Left forelimb (tissue), 1 donor: ENCODE data around the gene CYP11A1.
A peak's percentile ranks its signal among the peaks of the same experiment; 100 is the strongest.

Experiments
- DNase-seq: peaks from one replicate; pipeline ENCODE4 v3.0.0-alpha.2; 2018; ENCODE audit warnings: low spot score

Gene CYP11A1

GRCh38 chr15:74367296-74367854 is at the start of gene CYP11A1:
Gene CYP11A1, minus strand, starts transcription at chr15:74367646. Its CDS starts 61 bp downstream, at chr15:74367585.
- DNase-seq, result peak; percentile 47

- no peak for DNase-seq
Measured at GRCh38 chr15:74417225-74417624, 49.8 kb upstream of the CYP11A1 start.

DNA sequence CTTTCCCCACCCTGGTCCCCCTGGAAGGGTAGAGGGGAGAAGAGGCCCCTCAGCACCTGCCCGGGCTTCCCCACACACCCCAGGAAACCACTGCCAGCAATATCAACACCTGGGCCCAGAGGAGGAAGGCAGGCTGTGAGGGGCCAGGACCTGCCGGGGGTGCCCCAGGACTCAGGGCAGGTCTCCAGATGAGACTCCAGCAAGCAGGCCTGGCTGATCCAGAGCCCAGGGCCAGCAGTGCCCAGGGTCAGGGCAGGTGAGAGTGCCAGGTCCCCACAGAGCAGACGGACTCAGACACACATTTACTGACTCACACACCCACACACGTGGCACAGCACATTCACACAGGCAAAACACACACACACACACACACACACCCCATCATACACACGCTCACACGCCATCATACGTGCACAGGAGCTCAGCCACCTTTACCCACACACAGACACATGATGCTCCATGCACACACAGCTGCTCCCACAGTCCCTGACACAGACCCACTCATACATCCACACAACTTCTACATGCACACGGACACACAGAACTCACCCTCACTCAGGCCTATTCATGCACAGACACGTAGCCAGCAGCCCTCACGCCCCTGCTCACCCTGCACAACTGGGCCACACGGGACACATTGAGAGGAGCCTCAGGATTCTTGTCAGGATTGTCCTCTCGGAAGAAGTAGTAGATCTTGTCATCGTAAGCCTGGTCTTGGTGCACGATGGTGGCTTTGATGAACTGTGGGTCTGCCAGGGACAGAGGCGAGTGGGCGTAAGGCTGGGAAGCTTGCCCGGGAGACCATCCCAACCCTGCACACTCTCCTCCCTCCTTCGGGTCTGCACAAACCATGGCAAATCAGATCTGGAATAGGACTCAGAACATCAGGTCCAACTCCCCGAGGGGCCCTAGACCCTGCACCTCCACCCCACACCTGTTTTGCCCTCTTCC is 48.8 kb upstream of the CYP11A1 start:
- no peak for DNase-seq

DNA sequence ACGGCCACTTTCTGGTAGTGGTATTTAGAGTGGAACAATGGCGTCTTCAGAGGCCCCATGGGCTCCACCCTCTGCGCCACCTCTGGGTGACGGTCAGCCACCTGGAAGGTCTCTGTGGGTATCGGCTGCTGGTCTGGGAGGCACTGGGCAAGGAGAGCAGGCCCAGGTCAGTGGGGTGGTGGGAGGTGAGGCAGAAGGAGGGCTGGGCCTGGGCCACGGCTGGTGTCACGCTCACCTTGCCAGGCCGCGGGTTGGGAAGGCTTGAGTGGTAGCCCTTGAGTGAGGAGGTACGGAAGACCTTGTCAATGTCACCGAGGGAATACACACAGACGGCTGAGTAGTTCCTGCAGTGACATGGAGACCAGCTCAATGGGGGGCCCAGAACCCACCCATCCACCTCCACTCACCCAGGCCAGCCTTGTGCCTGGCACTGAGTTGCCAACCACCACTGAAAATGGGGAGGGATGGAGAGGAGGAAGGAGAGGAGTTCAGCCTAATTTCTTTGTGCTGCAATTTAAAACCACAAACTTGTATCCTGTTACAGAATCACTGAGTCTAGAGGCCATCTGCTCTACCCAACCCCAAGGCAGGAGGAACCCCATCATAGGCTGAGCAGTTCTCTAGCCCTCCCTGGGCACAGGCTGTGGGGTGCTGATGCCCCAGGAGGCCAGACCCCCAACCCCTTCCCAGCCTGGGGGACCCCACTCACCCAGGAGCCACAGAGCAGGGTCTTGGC is 47.3 kb upstream of the CYP11A1 start:
- no peak for DNase-seq

DNA sequence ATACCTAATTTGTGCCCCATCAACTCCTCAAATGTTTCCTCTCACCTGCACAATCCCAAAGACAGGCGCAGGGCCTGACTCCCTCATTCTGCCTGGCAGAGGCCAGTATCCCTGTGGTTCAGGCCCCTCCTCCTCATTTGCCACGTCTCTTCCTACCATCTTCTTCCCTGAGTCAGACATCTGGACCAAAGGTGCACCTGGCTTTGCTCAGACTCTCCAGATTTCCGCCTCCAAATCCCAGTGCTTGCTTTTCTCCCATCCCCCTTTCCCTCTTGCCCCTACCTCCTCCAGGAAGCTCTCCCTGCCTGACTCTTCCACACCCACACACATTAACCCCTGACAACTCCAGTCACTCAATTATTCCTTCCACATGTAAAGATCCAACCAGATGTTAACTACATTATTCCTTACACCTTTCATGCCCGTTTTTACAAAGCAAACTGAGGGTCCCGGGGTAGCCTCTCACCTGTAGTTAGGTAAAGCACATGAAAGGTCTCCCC is 46.7 kb upstream of the CYP11A1 start:
- DNase-seq, result no peak

- no peak for DNase-seq
Measured at GRCh38 chr15:74413350-74414080, 46.1 kb upstream of the CYP11A1 start.

DNA sequence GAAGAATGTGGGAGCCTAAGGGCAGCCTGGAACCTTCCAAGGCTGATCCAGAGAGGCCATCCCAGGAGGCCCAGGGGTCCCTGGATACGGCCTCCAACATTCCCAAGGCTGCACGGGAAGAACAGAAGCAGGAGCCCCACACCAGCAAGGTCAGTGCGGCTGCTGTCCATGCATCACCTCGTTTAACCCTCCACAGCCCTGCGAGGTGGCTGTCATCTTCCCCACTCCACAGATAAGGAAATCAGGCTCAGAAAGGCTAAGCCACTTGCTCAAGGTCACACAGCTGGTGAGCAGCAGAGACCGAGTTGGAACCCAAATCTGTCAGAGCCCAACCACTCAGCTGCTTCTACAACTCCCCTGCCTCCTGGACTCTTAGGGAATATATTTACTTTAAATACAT is 44.7 kb upstream of the CYP11A1 start:
- no peak for DNase-seq

DNA sequence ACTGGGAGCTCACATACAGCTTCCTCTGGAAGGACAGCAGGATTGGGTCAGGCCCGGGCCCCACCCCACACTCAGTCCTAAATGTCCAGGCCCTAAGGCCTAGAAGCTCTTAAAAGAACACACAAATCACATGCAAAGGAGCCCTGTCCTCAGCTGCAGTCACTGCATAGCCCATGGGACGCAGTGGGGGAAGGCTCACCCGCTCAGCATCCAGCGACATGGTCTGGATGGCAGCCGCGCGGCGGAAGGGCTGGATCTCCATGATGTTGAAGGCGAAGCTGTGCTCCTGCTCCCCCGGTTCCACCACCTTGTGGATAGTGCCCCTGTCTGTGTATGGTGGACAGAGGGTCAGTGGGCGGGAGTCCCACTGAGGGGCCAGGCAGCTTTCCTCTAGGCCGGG is 44.2 kb upstream of the CYP11A1 start:
- DNase-seq, result no peak

DNA sequence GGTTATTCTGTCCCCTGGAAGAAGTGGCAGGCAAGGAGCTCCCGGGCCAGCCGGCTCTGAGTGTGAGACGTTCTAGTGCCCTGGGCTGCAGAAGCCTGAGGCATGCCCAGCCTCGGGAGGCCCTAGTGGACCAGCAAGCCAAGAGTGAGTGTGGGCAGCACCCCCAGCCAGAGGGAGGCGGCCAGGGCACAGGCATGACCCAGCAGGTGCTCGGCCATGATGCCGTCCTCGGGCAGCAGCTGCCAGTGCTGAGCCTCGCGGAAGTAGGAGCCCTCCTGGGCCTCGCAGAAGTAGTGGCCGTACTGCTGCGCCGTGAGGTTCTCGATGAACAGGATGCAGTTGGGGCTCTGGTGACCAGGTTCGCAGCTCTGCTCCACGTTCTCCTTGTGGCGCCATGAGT is 43.1 kb upstream of the CYP11A1 start:
- DNase-seq, result no peak

DNA sequence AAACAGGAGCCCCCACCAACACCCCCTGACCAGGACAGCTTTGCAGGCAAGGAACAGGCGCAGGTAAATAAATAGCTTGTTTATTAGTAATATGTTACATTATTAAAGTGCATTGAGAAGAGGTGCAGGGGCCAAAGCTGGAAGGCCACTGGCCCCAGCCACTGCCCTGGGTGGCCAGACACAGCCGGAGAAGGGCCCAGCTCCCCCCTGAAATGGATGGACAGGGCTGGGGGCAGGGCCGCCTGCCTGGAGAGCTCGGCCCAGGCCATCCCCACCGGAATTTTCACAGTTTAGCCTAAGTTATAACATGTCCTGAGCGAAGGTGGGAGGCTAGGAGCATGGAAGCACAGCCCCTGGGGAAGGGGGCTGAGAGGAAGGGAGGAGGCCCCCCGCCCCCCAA is 41.8 kb upstream of the CYP11A1 start:
- no peak for DNase-seq

GRCh38 chr15:74408815-74409214 is 41.4 kb upstream of the CYP11A1 start:
- no peak for DNase-seq

DNA sequence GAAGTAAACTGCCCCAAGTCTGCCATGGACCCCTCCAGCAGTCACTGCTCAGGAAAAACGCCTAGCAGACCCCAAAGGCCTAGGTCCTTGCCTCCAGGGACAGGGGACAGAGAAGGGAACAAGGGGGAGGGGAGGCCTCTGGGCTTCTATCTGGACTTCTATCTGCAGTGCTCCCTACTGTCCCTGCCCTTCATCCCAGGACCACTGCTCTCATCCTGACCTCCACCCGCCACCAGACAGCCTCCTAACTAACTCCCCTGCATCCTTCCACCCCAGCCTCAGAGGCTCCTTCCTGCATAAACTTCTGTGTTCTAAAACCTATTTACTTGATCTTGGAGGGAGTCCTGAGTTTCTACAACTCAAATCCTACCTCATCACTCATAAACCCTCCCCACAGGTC is 40.9 kb upstream of the CYP11A1 start:
- no peak for DNase-seq

DNA sequence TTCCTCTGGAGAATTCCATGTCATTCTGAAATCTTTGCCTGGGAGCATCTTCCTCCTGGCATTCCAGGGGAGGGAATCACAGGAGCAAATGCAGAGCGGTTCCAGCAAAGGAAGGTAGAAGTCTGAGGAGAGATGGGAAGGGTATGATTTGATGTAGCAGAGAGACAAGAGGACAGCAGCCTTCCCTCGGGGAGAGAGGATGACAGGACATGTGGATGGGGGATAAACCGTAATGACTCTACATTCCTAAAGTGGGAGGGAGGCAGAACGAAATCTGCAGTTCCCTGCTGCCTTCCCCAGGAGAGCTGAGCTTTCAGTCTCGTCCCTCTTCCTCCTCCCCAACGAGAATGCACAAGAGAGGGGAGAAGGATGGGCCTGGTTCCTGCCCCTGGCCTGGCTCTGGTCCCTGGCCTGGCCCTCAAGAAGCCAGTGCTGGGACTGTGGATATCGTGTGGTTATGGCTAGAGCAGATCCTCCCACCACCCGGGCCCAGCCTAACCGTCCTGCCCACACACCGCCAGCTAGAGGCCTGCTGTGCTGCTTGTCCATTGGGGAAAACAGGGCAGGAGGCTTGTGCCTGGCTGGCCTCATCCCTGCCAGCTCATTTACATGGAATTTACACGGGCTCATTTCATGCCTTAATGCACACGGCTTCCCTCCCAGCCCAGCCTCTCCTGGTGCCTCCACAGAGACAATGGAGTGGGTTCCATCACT is 39.7 kb upstream of the CYP11A1 start:
- DNase-seq, result no peak

- no peak for DNase-seq
Measured at GRCh38 chr15:74406517-74406916, 39.1 kb upstream of the CYP11A1 start.

DNA sequence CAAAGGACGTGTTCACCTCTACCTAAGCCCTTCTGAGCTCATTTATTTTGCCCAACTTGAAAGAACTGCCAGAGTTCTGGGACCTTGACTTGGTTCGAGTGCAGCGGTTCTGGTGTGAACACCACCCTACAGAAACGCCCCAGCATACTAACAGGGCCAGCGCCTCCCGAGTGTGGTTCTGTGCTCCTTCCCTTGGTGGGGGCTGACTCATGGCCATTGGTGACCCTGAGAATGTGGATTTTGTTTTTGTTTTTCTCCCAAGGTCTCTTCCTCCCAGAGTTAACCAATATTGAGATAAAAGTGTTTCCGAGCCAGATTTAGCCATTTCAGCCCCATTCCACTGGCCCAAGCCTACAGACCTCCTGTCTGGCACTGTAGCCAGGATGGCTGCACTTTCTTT is 38.4 kb upstream of the CYP11A1 start:
- no peak for DNase-seq

- no peak for DNase-seq
Measured at GRCh38 chr15:74403991-74404563, 36.6 kb upstream of the CYP11A1 start.

DNA sequence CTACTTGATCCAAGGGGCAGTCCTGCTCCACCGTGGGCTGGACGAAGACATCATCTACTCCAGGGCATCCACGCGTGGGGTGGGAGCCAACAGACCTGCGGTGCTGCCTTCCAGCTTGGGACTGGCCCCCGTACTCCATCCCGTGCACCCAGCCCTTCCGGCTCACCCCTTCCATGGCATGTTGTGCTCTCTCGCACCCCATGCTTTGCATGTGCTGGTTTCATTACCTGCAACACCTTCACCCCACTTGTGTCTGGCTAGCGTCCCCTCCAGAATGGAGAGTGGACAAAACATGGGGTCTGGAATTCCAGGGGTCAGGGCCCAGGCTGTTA is 36.1 kb upstream of the CYP11A1 start:
- DNase-seq, result no peak

GRCh38 chr15:74402873-74403587 is 35.6 kb upstream of the CYP11A1 start:
- no peak for DNase-seq

- DNase-seq, result no peak
Measured at GRCh38 chr15:74402337-74402841, 34.9 kb upstream of the CYP11A1 start.
